Stimulated activated CD8-positive, alpha-beta memory T cell treated with anti-CD3 and anti-CD28 coated beads, Interleukin-4, amount 100 ng/mL, for 24 hours (primary cell): ENCODE measurements around the gene PTPRK.
"Not testable (repeated sequence)": the region's sequence is repeated elsewhere in the genome, so short reads cannot be mapped to it uniquely, and the experiment has no call there.

Experiments
- DNase-seq: peaks from one replicate; pipeline ENCODE4 v3.0.0-alpha.2; 2020; ENCODE audit warnings: low read depth

The PTPRK gene

DNA sequence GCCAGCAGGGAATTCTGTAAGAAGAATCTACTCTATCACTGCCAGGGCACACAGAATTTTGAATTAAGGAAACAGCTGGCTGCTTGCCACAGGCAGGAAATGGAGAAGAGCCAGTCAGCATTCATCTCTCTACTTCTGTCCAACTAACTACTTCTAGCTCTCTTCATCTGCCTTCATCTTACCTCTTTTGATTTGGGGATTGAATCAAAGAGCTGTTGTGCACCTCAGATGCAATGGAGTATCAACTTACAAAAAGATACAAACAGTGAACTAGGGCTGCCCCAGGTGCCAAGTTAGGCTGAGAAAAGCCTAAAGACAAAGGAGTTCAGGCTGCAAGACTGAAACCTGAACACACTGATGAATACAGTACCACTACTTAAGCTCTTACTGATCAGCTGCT, 82.0 kb downstream of the PTPRK start:
- DNase-seq = no peak

DNA sequence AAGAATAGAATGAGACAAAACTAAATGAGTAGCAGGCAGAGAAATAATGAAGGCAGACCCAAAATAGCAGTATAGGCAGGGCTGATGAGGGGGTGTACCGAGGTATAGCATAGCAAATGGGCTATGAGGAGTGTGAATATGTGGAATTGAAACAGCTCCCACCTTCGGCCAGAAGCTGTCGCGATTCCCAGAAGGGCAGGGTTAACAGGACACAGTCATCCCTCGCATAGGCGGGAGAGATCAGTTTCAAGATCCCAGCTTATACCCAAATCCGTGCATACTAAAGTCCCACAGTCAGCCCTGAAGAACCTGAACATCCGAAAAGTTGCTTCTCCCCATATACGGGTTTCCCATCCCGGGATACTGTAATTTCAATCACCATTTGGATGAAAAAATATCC, 82.7 kb downstream of the PTPRK start:
- DNase-seq = no peak

DNA sequence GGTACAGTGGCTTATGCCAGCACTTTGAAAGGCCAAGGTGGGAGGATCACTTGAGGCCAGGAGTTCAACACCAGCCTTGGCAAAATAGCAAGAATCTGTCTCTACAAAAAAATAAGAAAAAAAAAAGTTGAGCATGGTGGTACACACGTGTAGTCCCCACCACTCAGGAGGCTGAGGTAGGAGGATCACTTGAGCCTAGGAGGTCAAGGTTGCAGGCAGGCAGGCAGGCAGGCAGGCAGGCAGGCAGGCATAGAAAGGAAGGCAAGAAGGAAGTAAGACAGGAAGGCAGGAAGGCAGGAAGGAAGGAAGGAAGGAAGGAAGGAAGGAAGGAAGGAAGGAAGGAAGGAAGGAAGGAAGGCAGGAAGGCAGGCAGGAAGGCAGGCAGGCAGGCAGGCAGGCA, 85.6 kb downstream of the PTPRK start:
- DNase-seq = not testable (repeated sequence)

DNA sequence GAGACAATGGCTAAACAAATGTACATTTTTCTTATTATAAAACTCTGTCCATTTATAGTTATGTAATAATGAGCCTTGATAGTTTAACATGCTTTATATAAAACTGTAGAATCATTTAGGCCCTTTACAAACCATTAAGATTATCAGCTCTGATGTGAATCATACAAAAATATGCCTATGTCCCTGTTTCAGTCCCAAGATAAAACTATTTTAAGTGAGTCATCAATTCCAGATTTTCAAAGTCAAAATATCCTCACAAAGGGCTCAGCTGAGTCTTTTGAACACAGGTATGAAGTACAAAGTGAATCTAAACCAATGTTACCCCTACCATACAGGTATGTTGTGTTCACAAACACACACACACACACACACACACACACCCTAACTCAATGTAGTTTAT, 88.0 kb downstream of the PTPRK start:
- no peak for DNase-seq

DNA sequence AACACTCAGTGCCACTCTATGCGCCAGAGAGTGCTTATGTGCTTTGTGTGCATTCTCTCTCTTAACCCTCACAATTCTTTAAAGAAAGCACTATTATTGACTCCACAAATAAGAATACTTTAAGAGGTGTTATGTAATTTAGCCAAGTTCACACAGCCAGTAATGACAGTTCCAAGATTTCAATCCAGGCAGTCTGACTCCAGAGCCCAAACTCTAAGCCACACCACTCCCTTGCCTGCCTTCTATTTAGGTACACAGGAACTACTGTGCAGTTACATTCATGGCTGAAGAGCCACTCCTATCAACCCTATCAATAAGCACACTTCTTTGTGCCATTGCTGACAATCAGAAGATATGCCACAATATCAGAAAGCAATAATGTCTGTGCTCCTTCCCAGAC, 93.3 kb downstream of the PTPRK start:
- no peak for DNase-seq

DNA sequence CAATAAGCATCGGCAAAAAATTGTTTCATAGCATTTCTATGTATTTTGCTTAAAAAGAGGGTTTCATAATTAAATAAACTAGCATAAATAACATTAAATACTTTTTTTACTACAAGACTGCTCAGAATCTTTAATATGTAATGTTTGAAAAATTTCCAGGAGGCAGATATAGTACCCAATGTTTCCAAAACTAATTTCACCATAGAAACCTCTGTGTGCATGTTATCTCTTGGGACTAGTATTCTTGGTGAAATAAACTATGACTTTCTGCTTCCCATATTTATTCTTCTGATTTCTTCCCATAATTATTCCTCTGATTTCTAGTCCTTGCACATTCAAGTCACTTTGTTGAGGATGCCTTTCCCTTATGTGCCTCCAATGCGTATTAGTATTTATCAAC, 94.5 kb downstream of the PTPRK start:
- no peak for DNase-seq

DNA sequence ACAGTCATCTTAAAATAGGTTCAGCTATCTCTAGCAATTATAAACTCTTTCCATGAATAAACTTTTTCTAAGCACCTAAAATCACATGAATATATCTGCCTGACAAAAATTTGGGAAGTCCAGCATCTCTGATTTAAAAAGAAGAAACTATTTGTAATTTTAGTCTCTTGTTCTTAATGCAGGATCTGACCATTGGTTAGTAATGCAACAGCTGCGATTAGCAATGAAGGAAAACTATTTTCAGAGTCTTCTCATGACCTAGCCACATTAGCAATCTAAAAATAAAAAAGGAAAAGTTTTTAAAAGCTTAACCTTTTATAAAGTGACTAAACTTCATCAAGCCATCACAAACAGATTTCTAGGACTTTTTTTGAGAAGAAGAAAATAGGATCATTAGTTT, 97.5 kb downstream of the PTPRK start:
- no peak for DNase-seq

DNA sequence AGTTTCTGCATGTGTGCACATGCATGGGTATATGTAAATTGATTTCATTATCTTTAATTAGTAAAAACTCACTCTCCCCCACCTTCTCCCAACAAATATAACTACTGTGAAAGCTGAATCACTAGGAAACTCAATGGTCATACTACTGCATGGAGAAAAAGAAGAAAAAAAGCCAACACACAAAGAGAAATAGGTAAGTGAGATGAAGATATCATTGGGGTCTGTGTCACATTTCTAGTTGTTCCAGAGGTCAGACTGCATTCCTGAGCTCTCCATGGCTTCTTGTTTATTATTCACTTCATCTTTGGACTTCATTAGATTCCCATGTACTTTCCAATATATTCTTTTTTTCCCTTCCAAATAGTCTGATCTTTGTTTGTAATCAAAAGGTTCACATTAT, 98.2 kb downstream of the PTPRK start:
- DNase-seq = no peak

DNA sequence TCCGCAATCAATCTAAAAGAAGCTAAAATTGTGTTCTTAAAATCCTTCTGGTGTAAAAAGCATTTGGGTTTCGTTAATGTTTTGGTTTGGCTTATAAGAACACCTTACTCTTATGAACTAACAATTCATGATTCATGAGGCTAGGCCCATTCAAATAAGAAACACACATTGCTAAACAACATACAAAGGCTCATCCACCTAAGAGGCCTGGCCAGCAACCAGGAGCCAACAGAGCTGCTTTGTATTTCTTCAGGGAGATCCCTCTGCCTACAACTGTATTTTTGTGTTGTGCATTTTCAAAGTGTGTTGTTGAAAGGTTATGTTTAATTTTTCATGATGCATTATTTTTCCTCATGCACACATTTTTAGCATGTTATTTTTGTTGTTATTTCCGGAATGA, 98.6 kb downstream of the PTPRK start:
- DNase-seq = no peak

DNA sequence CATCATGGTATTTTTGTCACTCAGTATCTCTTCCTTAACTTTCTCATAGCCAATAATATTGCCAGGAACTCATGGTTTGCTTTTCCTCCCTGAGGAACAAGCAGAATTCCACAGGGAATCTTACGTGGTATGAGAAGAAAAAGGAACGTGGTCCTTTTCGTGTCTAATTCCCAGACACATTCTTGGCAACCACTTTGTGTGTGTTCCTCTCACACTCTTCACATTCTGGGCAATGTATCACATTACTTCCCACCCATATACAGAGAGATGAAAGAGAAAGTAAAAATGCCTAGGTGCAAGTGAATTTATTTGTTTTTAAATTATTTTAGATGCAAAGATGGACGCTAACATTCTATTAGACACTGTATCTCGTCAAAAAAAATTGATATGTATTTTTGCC, 102.7 kb downstream of the PTPRK start:
- DNase-seq = no peak

DNA sequence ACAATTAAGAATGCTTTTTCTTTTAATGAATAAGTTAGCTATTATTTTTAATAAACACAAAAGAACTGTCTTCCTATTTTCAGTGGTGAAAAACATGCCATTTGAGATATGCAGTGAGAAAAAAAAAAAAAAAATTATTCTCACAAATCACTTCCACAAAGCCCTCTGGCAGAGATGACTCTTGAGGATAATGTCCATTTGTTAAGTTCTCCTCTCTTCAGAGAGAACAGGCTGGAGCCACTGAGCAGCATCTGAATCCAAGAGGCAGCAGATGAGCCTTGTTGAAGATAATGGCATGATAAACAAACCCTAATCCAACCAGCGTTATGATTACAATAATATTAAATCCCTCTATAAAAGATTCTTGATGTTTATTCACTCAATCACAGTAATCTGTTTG, 105.0 kb downstream of the PTPRK start:
- DNase-seq = no peak

DNA sequence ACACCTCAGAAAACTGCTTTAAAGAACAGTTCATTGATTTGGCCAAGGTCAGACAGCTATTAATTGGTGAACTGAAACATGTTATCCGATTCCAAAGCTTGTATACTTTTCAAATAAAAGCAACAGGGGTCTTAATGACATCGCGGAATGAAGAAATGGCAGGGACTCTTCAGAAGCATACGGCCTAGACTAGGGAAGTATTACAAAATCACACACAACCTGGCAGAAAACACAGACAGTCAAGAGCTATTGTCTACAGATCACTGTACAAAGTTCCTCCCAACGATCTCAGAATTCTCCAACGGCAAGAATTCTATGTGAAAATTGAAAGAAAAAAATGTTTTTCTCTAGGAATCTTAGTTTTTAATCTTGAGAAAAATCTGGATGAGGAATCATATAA, 105.5 kb downstream of the PTPRK start:
- DNase-seq = no peak

DNA sequence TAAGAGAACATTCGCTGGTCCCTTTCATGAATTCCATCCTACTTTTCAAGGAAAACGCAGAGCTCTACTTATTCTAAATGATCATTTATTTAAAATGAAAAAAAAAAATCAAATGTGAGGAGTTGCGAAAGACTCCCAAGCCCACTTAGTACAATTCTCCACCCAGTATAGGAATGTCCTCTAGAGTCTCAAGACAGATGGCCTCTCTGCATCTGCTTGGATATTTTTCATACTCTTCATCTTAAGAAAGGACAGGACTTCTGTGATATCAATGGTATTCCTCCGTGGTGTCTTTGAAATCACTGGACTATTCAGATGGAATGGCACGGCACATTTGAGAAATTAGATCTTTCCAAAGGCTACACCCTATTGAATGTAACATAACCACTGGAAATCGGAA, 107.1 kb downstream of the PTPRK start:
- DNase-seq = no peak

DNA sequence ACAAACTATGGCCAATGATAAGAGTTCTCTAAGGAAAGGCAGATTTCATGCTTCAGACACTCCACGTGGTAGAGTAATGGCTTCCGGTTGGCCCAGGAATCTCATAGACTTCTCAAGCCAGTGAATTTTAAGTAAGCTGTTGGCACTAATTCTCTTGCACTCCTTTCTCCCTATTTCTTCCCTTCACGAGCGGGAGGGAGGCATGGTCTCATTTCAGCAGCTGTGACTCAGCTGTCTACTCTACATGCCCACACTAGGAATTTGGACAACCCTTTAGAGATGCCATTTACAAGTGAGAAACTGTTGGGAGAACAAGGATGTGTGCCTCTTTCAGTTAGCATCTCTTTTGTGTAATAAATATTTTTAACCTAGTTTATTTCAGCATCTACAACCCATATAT, 107.7 kb downstream of the PTPRK start:
- DNase-seq = no peak

DNA sequence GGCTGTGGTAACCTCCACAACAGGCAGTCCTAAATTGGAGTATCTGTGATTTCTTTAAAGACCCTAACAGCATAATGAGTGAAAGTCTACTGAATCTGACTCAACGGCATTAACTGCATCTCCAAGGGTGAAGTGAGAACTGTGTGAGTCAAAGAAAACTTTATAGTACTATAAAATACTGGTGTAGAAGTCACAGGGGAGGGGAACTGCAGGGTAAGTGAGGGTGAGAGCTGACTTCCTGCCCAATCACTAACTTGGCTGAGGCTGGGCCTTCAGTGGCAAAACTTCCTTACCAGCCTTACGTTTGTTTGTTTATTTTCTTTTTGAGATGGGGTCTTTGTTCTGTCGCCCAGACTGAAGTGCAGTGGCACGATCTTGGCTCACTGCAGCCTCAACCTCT, 109.8 kb downstream of the PTPRK start:
- DNase-seq = no peak

DNA sequence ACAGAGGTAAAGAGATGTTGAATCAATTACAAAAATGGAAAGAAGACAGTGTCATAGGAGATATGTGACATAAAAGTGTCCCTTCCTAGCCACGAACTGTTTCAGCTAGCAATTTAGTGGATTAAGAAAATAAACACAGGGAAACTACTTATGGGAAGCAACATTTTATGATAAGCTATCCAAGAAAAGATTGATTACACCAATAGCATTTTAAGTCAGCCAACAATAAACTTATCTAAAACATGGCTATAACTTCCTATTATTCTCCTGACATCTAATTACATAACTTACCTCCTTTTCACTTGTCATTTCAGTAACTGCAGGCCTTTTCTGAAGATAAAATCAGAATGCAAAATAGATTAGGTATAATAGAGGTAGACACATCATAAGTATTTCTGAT, 111.4 kb downstream of the PTPRK start:
- no peak for DNase-seq

DNA sequence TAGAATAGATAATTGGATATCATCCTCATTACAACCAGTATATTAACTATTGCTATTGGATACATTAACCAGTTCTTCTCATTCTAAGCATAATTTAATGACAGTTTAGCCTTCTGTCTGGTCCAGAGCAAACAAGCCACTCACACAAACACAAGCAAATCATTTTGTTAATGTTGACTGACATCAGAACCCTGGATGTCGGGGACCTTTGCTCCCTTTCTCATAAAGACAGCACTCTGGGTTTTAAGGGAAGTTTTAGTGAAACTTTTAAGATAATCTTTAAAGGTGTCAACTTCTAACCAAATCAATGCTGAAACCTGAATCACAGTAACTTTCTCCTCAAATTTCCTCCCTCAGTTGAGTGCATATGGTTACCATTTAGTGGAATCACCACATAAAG, 113.9 kb downstream of the PTPRK start:
- no peak for DNase-seq

DNA sequence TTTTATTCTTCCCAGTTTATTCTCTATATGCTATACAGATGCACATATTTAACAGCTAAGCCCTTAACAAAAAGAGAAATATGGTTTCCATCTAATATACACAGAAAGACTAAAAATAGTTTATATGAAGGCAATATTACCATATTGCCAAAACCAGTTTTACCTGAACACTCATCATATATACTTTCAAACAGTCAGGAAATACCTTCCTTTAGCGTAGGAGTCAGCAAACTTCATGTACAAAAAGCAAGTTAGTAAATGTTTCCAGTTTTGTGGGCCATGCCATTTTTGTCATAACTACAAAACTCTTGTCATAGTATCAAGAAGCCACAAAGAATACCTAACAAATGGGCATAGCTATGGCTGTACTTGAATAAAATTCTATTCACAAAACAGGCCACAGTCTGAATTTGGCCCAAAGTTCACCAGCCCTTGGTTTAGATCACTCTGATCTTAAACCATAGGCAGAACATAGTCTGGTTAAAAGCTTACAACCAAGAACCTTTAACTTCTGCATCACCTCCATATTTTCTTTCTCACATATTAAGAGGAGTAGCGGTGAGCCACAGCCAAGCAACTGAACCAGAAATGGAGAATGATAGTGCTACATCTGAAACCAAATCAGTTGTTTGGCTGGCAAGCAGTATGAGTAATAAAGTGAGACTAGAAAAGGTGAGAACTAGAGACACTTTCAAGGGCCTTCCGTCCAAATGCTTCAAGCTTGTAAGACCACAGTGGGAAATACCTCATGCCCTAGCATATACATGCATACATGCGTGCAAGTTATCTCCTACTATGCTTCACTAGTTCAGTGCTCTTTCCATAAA, 116.6 kb downstream of the PTPRK start:
- DNase-seq = no peak

DNA sequence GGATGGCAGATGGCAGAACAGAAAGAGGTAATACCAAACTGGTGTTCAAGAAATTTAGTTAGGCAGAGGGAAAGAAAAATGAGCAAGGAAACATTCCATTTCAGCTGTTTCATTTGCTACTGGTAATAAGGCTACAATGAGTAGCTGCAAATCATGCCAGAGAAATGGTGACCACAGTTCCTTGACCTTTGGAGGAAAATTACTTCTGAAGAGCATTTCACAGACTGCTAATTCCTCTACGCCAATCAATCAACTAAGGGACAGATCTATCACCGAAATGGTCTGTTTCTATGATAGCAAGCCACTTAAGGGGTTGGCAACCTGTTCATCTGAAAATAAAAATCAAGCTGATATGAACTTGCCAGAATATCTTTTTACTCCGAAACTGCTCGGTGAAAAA, 119.5 kb downstream of the PTPRK start:
- DNase-seq = no peak

DNA sequence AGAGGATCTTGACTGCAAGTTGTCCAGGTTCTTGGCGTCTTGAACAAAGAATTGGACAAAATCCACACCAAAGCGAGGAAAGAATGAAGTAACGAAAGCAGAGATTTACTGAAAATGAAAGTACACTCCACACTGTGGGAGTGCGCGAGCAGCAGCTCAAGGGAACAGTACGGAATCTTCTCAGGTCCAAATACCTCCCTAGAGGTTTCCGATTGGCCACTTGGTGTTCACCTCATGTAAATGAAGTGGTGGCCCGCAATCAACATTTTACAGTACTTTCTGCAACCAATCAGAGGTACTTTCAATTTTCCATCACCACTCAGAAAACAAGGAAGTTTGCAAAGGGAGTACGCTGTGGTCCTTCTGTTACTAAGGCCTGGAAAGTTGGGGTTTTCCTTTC, 122.4 kb downstream of the PTPRK start:
- no peak for DNase-seq

DNA sequence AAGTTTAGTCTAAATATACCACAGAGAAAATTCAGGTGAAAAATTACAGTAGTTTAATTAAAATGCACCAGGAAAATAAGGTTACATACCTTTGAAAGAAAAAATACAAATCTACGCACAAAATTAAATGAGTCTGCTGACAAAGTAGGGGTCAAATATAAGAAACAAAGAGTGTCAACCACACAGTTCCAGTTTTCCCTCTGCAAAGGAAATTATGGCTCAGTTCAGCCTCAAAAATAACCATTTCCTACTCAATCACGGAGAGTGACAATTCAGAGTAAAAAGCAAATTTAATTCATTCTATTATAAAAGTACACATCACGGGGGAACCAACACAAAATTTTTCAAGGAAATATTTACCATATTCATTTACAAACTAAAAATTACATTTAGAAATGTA, 124.8 kb downstream of the PTPRK start:
- no peak for DNase-seq

DNA sequence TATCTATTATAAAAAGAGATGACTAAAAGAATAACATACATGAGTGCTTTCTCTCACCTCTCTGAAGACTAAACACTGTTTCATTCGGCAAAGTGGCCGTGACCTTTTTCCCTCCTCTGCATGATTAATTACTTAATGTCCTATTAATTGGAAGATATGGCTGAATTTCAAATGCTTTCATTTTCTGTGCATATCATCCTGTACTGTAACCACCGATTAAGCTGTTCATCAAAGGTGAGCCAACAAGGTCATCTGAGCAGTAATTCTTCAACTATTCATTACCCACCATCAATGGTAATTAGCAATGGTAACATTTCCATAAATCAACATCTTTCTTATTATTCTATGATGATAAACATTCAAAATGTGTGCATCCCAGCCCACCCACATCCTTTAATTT, 125.2 kb downstream of the PTPRK start:
- DNase-seq = no peak

DNA sequence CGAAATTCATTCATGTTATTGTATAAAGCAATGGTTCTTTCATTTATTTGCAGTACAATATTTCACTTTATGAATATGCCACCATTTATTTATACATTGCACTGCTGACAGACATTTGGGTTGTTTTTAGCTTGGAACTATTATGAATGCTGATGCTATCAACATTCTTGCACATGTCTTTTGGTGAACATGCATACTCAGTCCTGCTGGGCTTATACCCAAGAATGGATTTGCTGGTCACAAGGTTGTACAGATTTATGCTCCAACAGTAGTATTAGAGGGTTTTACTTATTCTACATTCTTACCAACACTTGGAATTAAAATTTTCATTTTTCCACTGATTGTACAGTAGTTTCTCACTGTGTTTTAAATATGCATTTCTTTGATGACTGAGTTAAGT, 126.2 kb downstream of the PTPRK start:
- no peak for DNase-seq

DNA sequence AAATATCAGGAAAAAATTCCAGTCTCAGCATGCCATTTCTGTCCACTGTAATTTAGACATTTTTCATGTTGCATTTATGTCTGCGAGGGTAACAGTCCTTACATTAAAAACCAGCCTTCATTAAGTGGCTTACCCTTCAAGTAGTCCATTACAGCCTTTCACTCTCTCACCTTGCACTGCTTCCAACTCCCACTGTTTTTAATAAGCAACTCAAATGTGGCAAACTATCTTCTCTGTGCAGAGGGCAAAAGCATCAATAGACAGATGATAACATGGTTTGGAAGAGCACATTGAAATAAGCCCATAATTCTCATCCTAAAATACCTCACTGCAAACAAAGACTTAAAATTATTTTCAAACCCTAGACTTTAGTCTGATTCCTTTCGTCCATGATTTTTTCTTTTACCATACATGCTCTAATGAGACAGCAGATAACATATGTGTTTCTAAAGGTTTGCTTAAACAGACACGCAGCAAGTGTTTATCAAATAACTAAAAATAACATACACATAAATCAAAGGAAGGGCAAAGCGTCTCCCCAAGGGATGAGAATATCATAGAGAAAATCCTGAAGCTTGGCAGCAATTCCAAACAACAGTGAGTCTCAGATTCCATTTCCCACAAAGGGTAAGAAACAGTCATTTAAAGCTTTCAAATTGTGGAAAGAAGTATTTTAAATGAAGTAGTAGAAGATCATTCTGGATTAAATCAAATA, 130.4 kb downstream of the PTPRK start:
- DNase-seq = no peak
